H9 (cell line): Measurements from ENCODE around the gene PTOV1. TPM values are rescaled to one million over a fixed set of nuclear protein-coding genes. Genes with fewer than 3 reads are reported as not detected.

Source experiments
- DNase-seq: peaks from one replicate; pipeline ENCODE4 v3.0.0-alpha.2; 2017
- H2AFZ ChIP-seq: one replicate; pipeline ENCODE4 v1.6.1; 2013; ENCODE audit warnings: mild to moderate bottlenecking, low read length, control low read depth, moderate library complexity
- H2AK5ac ChIP-seq: 2 replicates; pipeline ENCODE4 v1.6.1; 2013; ENCODE audit warnings: low read length, control low read depth, mixed read lengths; ENCODE audit not compliant: insufficient read length
- H2BK120ac ChIP-seq: one replicate; pipeline ENCODE4 v1.6.1; 2013; ENCODE audit warnings: low read depth, mild to moderate bottlenecking, low read length, control low read depth, inconsistent platforms; ENCODE audit not compliant: poor library complexity, severe bottlenecking
- H2BK12ac ChIP-seq: 2 replicates; pipeline ENCODE4 v1.6.1; 2013; ENCODE audit warnings: low read length, control low read depth, mixed read lengths, low read depth; ENCODE audit not compliant: insufficient read length
- H2BK15ac ChIP-seq: 2 replicates; pipeline ENCODE4 v1.6.1; 2013; ENCODE audit warnings: low read depth, low read length, control low read depth
- H2BK20ac ChIP-seq: one replicate; pipeline ENCODE4 v1.6.1; 2013; ENCODE audit warnings: low read depth, mild to moderate bottlenecking, low read length, control low read depth, inconsistent platforms; ENCODE audit not compliant: poor library complexity, severe bottlenecking
- H2BK5ac ChIP-seq: 2 replicates; pipeline ENCODE4 v1.6.1; 2013; ENCODE audit warnings: low read length, control low read depth, mixed read lengths; ENCODE audit not compliant: insufficient read length
- H3K14ac ChIP-seq: 2 replicates; pipeline ENCODE4 v1.6.1; 2013; ENCODE audit warnings: low read length, control low read depth; ENCODE audit not compliant: insufficient read depth
- H3K18ac ChIP-seq: 2 replicates; pipeline ENCODE4 v1.6.1; 2013; ENCODE audit warnings: low read depth, mild to moderate bottlenecking, mixed read lengths, low read length, control low read depth; ENCODE audit not compliant: insufficient read length
- H3K23ac ChIP-seq: 2 replicates; pipeline ENCODE4 v1.6.1; 2013; ENCODE audit warnings: low read length, control low read depth, mixed read lengths, low read depth; ENCODE audit not compliant: insufficient read length
- H3K23me2 ChIP-seq: 2 replicates; pipeline ENCODE4 v1.6.1; 2013; ENCODE audit warnings: low read depth, mild to moderate bottlenecking, mixed read lengths, low read length, control low read depth; ENCODE audit not compliant: insufficient read length, poor library complexity, severe bottlenecking
- H3K27ac ChIP-seq: 2 replicates; pipeline ENCODE4 v1.5.1; 2013; ENCODE audit warnings: low read length, control low read depth, mixed read lengths, low read depth; ENCODE audit not compliant: insufficient read length
- H3K27me3 ChIP-seq: 2 replicates; pipeline ENCODE4 v1.6.1; 2013; ENCODE audit warnings: low read length, control low read depth, inconsistent platforms; ENCODE audit not compliant: insufficient read depth
- H3K4ac ChIP-seq: 2 replicates; pipeline ENCODE4 v1.6.1; 2013; ENCODE audit warnings: low read depth, mild to moderate bottlenecking, control low read depth, inconsistent platforms, low read length, moderate library complexity
- H3K4me1 ChIP-seq: 2 replicates; pipeline ENCODE4 v1.6.1; 2013; ENCODE audit warnings: low read length, control low read depth, inconsistent platforms; ENCODE audit not compliant: insufficient read depth
- H3K4me2 ChIP-seq: 2 replicates; pipeline ENCODE4 v1.6.1; 2013; ENCODE audit warnings: low read length, control low read depth, mixed read lengths; ENCODE audit not compliant: insufficient read length, insufficient read depth
- H3K56ac ChIP-seq: 2 replicates; pipeline ENCODE4 v1.6.1; 2013; ENCODE audit warnings: low read depth, mild to moderate bottlenecking, mixed read lengths, low read length, control low read depth; ENCODE audit not compliant: insufficient read length
- H3K79me1 ChIP-seq: 2 replicates; pipeline ENCODE4 v1.6.1; 2013; ENCODE audit warnings: low read depth, mild to moderate bottlenecking, moderate library complexity, low read length, control low read depth, inconsistent platforms; ENCODE audit not compliant: insufficient read depth, poor library complexity, severe bottlenecking
- H3K79me2 ChIP-seq: 2 replicates; pipeline ENCODE4 v1.6.1; 2013; ENCODE audit warnings: low read length, control low read depth, inconsistent platforms; ENCODE audit not compliant: insufficient read depth
- H3K9ac ChIP-seq: 2 replicates; pipeline ENCODE4 v1.6.1; 2013; ENCODE audit warnings: low read length, control low read depth, mixed read lengths; ENCODE audit not compliant: insufficient read length; ENCODE audit errors: extremely low read depth
- H3K9me3 ChIP-seq: one replicate; pipeline ENCODE4 v1.6.1; 2013; ENCODE audit warnings: low read depth, low read length, inconsistent platforms; ENCODE audit not compliant: control insufficient read depth
- H3T11ph ChIP-seq: one replicate; pipeline ENCODE4 v1.6.1; 2013; ENCODE audit warnings: mild to moderate bottlenecking, low read length, control low read depth, inconsistent platforms
- H4K20me1 ChIP-seq: one replicate; pipeline ENCODE4 v1.6.1; 2013; ENCODE audit not compliant: control insufficient read depth, insufficient read length, insufficient read depth
- H4K5ac ChIP-seq: 2 replicates; pipeline ENCODE4 v1.6.1; 2013; ENCODE audit warnings: low read depth, mild to moderate bottlenecking, mixed read lengths, low read length, control low read depth; ENCODE audit not compliant: insufficient read length
- H4K8ac ChIP-seq: replicated peaks from 2 replicates; pipeline ENCODE4 v1.6.1; 2013; ENCODE audit warnings: low read length, control low read depth, mixed read lengths, low read depth; ENCODE audit not compliant: insufficient read length
- H4K91ac ChIP-seq: 2 replicates; pipeline ENCODE4 v1.6.1; 2013; ENCODE audit warnings: low read depth, mild to moderate bottlenecking, moderate library complexity, mixed read lengths, low read length, control low read depth; ENCODE audit not compliant: insufficient read length
- H3K27ac Mint-ChIP-seq, 3 experiments: 2 replicates in 2 of 3; 3 replicates in 1 of 3; pipeline ENCODE4 v1.8.0; 2020 to 2021; ENCODE audit warnings: mixed read lengths in 3 of 3, mild to moderate bottlenecking in 1 of 3, moderate library complexity in 1 of 3
- H3K27me3 Mint-ChIP-seq: 2 replicates; pipeline ENCODE4 v1.8.0; 2021; ENCODE audit warnings: low read depth, mild to moderate bottlenecking, moderate library complexity, mixed read lengths
- H3K36me3 Mint-ChIP-seq, 3 experiments: 2 replicates in 2 of 3; 3 replicates in 1 of 3; pipeline ENCODE4 v1.8.0; 2020 to 2021; ENCODE audit warnings: low read depth in 3 of 3, mixed read lengths in 3 of 3; ENCODE audit not compliant: insufficient read depth in 1 of 3
- H3K4me1 Mint-ChIP-seq, 2 experiments: 2 replicates each; pipeline ENCODE4 v1.8.0; 2020; ENCODE audit warnings: mixed read lengths in 2 of 2
- H3K4me3 Mint-ChIP-seq, 2 experiments: 2 replicates in 1 of 2; 3 replicates in 1 of 2; pipeline ENCODE4 v1.8.0; 2020 to 2021; ENCODE audit warnings: mild to moderate bottlenecking in 2 of 2, mixed read lengths in 2 of 2, moderate library complexity in 1 of 2
- H3K9me3 Mint-ChIP-seq, 2 experiments: 2 replicates in 1 of 2; 3 replicates in 1 of 2; pipeline ENCODE4 v1.8.0; 2020; ENCODE audit warnings: mild to moderate bottlenecking in 2 of 2, mixed read lengths in 2 of 2, moderate library complexity in 1 of 2
- CTCF ChIP-seq: fragments of 200-600 bp; sonication (generic); conservative IDR thresholded peaks from 3 replicates; pipeline ENCODE4 v1.8.0; 2021; ENCODE audit warnings: antibody characterized with exemption, mild to moderate bottlenecking
- WGBS: extraction: QIAGEN DNeasy Blood & Tissue Kit; methylation state at CpG from one replicate; pipeline ENCODE4 v1.1.7; 2013; ENCODE audit warnings: missing lambda C conversion rate, low lambda C conversion rate, mixed read lengths; ENCODE audit not compliant: insufficient read length; ENCODE audit errors: extremely low coverage; 5-methylcytosine and 5-hydroxymethylcytosine counted together
- total RNA-seq: library from RNA; stranded (reverse); gene quantifications from 2 replicates; pipeline ENCODE4 v1.2.1, GENCODE V29; 2021

The PTOV1 gene
- total RNA-seq, 1 experiment from 2014 or later, result 309 TPM

DNA sequence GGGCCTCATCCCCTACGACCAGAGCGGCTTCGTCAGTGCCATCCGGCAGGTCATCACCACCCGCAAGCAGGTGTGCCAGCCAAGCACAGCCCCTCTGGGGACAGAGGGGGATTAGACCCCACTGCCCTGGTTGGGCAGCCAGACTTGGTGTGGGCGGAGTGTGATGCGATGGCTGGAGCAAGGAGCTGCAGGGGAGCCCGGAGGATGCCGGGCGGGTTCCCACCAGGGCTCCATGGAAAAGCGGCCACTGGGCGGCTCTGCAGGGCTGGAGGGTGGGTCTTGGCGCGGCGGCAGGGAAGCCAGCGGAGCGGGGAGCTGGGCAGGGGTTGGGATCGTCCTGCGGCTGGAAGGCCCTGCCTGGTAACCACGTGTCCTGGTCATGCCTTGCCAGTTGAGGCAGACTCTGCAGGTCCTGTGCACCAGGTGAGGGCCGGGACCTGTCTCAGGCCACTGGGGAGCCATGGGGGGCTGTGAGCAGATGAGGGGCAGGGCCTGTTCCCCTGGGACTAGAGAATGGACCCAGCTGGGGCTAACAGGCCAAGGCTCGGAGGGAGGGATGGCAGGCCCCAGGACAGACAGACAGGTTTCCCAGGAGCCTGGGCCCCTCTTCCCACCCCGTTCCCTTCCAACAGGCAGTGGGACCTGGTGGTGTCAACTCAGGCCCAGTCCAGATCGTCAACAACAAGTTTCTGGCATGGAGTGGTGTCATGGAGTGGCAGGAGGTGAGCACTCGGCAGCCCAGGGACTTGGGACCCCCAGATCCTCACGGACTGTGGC is 6.3 kb downstream of the PTOV1 start:
- peaks cover 9% of the 10 kb centered on the region; the same call in 1 of the 2 replicates for H3K79me2 ChIP-seq
- Mint-ChIP-seq H3K9me3 (no peaks in the 10 kb centered on the region), H3K4me1 (peaks cover 15 to 25% of the 10 kb centered on the region in 2 experiments), H3K36me3 (peaks cover 21 to 75% (median 68%) of the 10 kb centered on the region in 3 experiments), H3K27me3 (peaks cover 2% of the 10 kb centered on the region; the same call in 1 of the 2 replicates), H3K4me3 (no peak overlapping the region), H3K27ac (peak overlapping the region in 1 of 3 experiments; percentile 80; a peak in 3 of 7 replicates)
- no CpG with 5 or more reads among the region's 26 CpGs for WGBS
- no peak overlapping the region for H2AK5ac ChIP-seq
- H3K27me3 ChIP-seq, result no peaks in the 10 kb centered on the region
- H4K5ac ChIP-seq, result no peak overlapping the region
- peaks cover 11% of the 10 kb centered on the region for H3K79me1 ChIP-seq
- H4K91ac ChIP-seq, result no peak overlapping the region
- no peak overlapping the region for H2BK20ac ChIP-seq
- H3T11ph ChIP-seq, result no peak overlapping the region
- peaks cover 6% of the 10 kb centered on the region for H4K20me1 ChIP-seq
- H3K4me2 ChIP-seq, result no peak overlapping the region
- DNase-seq, result peak; percentile 48
- H3K4ac ChIP-seq, result no peak overlapping the region
- no peak overlapping the region for H2BK5ac ChIP-seq
- H3K4me1 ChIP-seq, result no peaks in the 10 kb centered on the region
- no peak overlapping the region for H2AFZ ChIP-seq
- no peak overlapping the region for H3K56ac ChIP-seq
- no peak overlapping the region for H3K27ac ChIP-seq
- H2BK15ac ChIP-seq, result no peak overlapping the region
- H3K9me3 ChIP-seq, result no peaks in the 10 kb centered on the region
- H2BK120ac ChIP-seq, result no peak overlapping the region
- peaks cover under 1% of the 10 kb centered on the region for H3K23me2 ChIP-seq
- no peak overlapping the region for H2BK12ac ChIP-seq
- H3K18ac ChIP-seq, result no peak overlapping the region
- H3K14ac ChIP-seq, result no peak overlapping the region; the same call in 1 of the 2 replicates
- H3K23ac ChIP-seq, result no peak overlapping the region
- TF ChIP-seq CTCF, result no peak
- H4K8ac ChIP-seq, result no peak overlapping the region
- no peak overlapping the region for H3K9ac ChIP-seq
